Keratinocyte (primary cell): ENCODE results near the gene FOXL3.
"Not testable (repeated sequence)": the region's sequence is repeated elsewhere in the genome, so short reads cannot be mapped to it uniquely, and the experiment has no call there.

Experiments
- EZH2 ChIP-seq: IDR thresholded peaks from one replicate; pipeline ENCODE4 v1.6.1; 2012; ENCODE audit warnings: inconsistent platforms, mild to moderate bottlenecking, low read length, moderate library complexity
- TF ChIP-seq, protein P1 (sequence below), 3 experiments: IDR thresholded peaks in 1 of 3; conservative IDR thresholded peaks in 1 of 3; optimal IDR thresholded peaks in 1 of 3; 2 replicates in 2 of 3; 3 replicates in 1 of 3; pipeline versions ENCODE3 to v1.5.1; 2011; ENCODE audit warnings: low read length in 3 of 3, mild to moderate bottlenecking in 3 of 3, moderate library complexity in 2 of 3, control low read depth in 1 of 3, inconsistent platforms in 1 of 3; ENCODE audit not compliant: insufficient read depth in 2 of 3; ENCODE audit errors: extremely low read depth in 1 of 3

DNA sequence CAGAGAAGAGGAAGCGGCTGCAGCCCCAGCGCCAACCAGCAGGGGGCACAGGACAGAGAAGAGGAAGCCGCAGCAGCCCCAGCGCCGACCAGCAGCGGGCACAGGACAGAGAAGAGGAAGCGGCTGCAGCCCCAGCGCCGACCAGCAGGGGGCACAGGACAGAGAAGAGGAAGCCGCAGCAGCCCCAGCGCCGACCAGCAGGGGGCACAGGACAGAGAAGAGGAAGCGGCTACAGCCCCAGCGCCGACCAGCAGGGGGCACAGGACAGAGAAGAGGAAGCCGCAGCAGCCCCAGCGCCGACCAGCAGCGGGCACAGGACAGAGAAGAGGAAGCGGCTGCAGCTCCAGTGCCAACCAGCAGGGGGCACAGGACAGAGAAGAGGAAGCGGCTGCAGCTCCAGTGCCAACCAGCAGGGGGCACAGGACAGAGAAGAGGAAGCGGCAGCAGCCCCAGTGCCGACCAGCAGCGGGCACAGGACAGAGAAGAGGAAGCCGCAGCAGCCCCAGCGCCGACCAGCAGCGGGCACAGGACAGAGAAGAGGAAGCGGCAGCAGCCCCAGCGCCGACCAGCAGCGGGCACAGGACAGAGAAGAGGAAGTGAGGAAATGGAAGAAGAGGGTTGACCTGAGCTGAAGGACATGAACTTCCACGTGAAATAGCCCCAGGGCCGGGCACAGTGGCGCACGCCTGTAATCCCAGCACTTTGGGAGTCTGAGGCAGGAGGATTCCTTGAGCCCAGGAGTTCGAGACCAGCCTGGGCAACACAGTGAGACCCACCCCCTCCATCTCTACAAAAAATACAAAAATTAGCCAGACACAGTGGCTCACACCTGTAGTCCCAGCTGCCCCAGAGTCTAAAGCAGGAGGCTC lies 26.3 kb upstream of the FOXL3 start:
- TF ChIP-seq, protein P1, sequence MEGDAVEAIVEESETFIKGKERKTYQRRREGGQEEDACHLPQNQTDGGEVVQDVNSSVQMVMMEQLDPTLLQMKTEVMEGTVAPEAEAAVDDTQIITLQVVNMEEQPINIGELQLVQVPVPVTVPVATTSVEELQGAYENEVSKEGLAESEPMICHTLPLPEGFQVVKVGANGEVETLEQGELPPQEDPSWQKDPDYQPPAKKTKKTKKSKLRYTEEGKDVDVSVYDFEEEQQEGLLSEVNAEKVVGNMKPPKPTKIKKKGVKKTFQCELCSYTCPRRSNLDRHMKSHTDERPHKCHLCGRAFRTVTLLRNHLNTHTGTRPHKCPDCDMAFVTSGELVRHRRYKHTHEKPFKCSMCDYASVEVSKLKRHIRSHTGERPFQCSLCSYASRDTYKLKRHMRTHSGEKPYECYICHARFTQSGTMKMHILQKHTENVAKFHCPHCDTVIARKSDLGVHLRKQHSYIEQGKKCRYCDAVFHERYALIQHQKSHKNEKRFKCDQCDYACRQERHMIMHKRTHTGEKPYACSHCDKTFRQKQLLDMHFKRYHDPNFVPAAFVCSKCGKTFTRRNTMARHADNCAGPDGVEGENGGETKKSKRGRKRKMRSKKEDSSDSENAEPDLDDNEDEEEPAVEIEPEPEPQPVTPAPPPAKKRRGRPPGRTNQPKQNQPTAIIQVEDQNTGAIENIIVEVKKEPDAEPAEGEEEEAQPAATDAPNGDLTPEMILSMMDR (optimal IDR thresholded peaks at IDR 0.05 in 1 of 3, IDR thresholded peaks at IDR 0.05 in 1 of 3, conservative IDR thresholded peaks at IDR 0.05 in 1 of 3; ENCODE audit: extremely low read depth in 1 of 3, insufficient read depth in 2 of 3, low read length in 3 of 3) = peak in 1 of 3 experiments; percentile 30
- TF ChIP-seq EZH2 = not testable (repeated sequence)
